HG02588 (cell line): ENCODE data around the gene RASEF.

Source experiments
- ATAC-seq: cut with Tn5 transposase; IDR thresholded peaks from one replicate; pipeline ENCODE4 v1.9.1; 2021; ENCODE audit warnings: mild to moderate bottlenecking, moderate library complexity; ENCODE audit not compliant: unreplicated experiment

Gene RASEF

GRCh38 chr9:83059417-83059816 lies 3.5 kb downstream of the RASEF start:
- ATAC-seq = no peak

GRCh38 chr9:83056911-83057310 lies 6.0 kb downstream of the RASEF start:
- no peak for ATAC-seq

GRCh38 chr9:83056174-83056573 lies 6.8 kb downstream of the RASEF start:
- ATAC-seq = no peak

- ATAC-seq = no peak
Measured at GRCh38 chr9:83047839-83048775, 14.8 kb downstream of the RASEF start.

- ATAC-seq = no peak
Measured at GRCh38 chr9:83043597-83043996, 19.3 kb downstream of the RASEF start.

GRCh38 chr9:83041771-83042170 lies 21.2 kb downstream of the RASEF start:
- ATAC-seq = no peak

GRCh38 chr9:83039303-83039702 lies 23.6 kb downstream of the RASEF start:
- ATAC-seq = no peak

GRCh38 chr9:83036043-83036442 lies 26.9 kb downstream of the RASEF start:
- no peak for ATAC-seq

- no peak for ATAC-seq
Measured at GRCh38 chr9:83035143-83035542, 27.8 kb downstream of the RASEF start.

GRCh38 chr9:83034587-83034986 lies 28.4 kb downstream of the RASEF start:
- no peak for ATAC-seq

GRCh38 chr9:83034026-83034425 lies 28.9 kb downstream of the RASEF start:
- ATAC-seq = no peak

GRCh38 chr9:83032065-83032625 lies 30.8 kb downstream of the RASEF start:
- no peak for ATAC-seq

- ATAC-seq = no peak
Measured at GRCh38 chr9:83030391-83031107, 32.4 kb downstream of the RASEF start.

- no peak for ATAC-seq
Measured at GRCh38 chr9:83029531-83030137, 33.3 kb downstream of the RASEF start.

GRCh38 chr9:83027153-83027891 lies 35.6 kb downstream of the RASEF start:
- no peak for ATAC-seq

GRCh38 chr9:83024506-83025125 lies 38.3 kb downstream of the RASEF start:
- no peak for ATAC-seq

- ATAC-seq = no peak
Measured at GRCh38 chr9:83023151-83023550, 39.8 kb downstream of the RASEF start.

- no peak for ATAC-seq
Measured at GRCh38 chr9:83020864-83021263, 42.1 kb downstream of the RASEF start.

- no peak for ATAC-seq
Measured at GRCh38 chr9:83020327-83020726, 42.6 kb downstream of the RASEF start.

GRCh38 chr9:83019246-83019645 lies 43.7 kb downstream of the RASEF start:
- ATAC-seq = no peak
